CD4-positive, alpha-beta T cell (primary cell): ENCODE results near the gene RPN1. TPM values are rescaled to one million over a fixed set of nuclear protein-coding genes. Genes with fewer than 3 reads are reported as not detected.
A peak's percentile ranks its signal among the peaks of the same experiment; 100 is the strongest.

ENCODE experiments used
- ATAC-seq: fragments of 200-7000 bp; cut with Tn5 transposase; one replicate; pipeline ENCODE4 v1.10.0; 2022; ENCODE audit warnings: mild to moderate bottlenecking; ENCODE audit not compliant: poor library complexity
- CTCF ChIA-PET: fragments of 350-600 bp; sonication (Branson Sonifier 250); formaldehyde crosslinking; loops from one replicate; lab custom pipeline; 2021; ENCODE audit warnings: antibody characterized with exemption, inconsistent platforms; lab: Charles Lee
- POLR2A ChIA-PET: fragments of 350-600 bp; sonication (Branson Sonifier 250); formaldehyde crosslinking; loops from one replicate; lab custom pipeline; 2021; ENCODE audit warnings: antibody characterized with exemption, inconsistent platforms; lab: Charles Lee
- DNase-seq, 14 experiments: peaks; one replicate each; pipeline ENCODE4 v3.0.0-alpha.2; 2013 to 2020; ENCODE audit warnings: mixed read lengths in 2 of 14
- H3K27ac ChIP-seq, 2 donors: one replicate each; pipeline versions ENCODE4 v1.5.1 to v1.7.0; 2013; ENCODE audit warnings: low read length in 2 of 2, low read depth in 1 of 2, mild to moderate bottlenecking in 1 of 2
- H3K27me3 ChIP-seq, 2 experiments: 1 replicate in 1 of 2; 2 replicates in 1 of 2; pipeline versions ENCODE4 v1.6.1 to v1.7.0; 2013; ENCODE audit warnings: low read length in 2 of 2, control low read depth in 1 of 2, mild to moderate bottlenecking in 1 of 2, moderate library complexity in 1 of 2; ENCODE audit not compliant: insufficient read depth in 2 of 2, control insufficient read depth in 1 of 2
- H3K36me3 ChIP-seq: one replicate; pipeline ENCODE4 v1.6.1; 2013; ENCODE audit warnings: low read length, control low read depth; ENCODE audit not compliant: insufficient read depth
- H3K4me1 ChIP-seq: one replicate; pipeline ENCODE4 v1.6.1; 2013; ENCODE audit warnings: low read length, control low read depth; ENCODE audit not compliant: insufficient read depth
- H3K4me3 ChIP-seq: one replicate; pipeline ENCODE4 v1.5.1; 2013; ENCODE audit warnings: mild to moderate bottlenecking, low read length, moderate library complexity
- H3K9me3 ChIP-seq, 2 experiments: 1 replicate in 1 of 2; 2 replicates in 1 of 2; pipeline versions ENCODE4 v1.6.1 to v1.7.0; 2013; ENCODE audit warnings: low read length in 2 of 2, mild to moderate bottlenecking in 2 of 2, control low read depth in 1 of 2, moderate library complexity in 1 of 2; ENCODE audit not compliant: control insufficient read depth in 1 of 2, insufficient read depth in 1 of 2
- H3K27ac Mint-ChIP-seq: one replicate; pipeline ENCODE4 v1.8.0; 2020; ENCODE audit warnings: mixed read lengths
- H3K27me3 Mint-ChIP-seq: one replicate; pipeline ENCODE4 v1.8.0; 2021; ENCODE audit warnings: mixed read lengths
- H3K36me3 Mint-ChIP-seq: one replicate; pipeline ENCODE4 v1.8.0; 2021; ENCODE audit warnings: low read depth, mixed read lengths
- H3K4me1 Mint-ChIP-seq: one replicate; pipeline ENCODE4 v1.8.0; 2021; ENCODE audit warnings: low read depth, mixed read lengths
- H3K4me3 Mint-ChIP-seq: one replicate; pipeline ENCODE4 v1.8.0; 2020; ENCODE audit warnings: mild to moderate bottlenecking, mixed read lengths
- H3K9me3 Mint-ChIP-seq: one replicate; pipeline ENCODE4 v1.8.0; 2020; ENCODE audit warnings: mixed read lengths
- CTCF ChIP-seq: fragments of 200-600 bp; IDR thresholded peaks from one replicate; pipeline ENCODE4 v1.8.0; 2022; ENCODE audit warnings: antibody characterized with exemption, mild to moderate bottlenecking
- intact Hi-C, 2 experiments: fragments of 100-400 bp; cut with DNase I in 1 of 2; cut with micrococcal nuclease in 1 of 2; formaldehyde crosslinking; loops; one replicate each; pipeline versions ENCODE4 v1.15.1 to v1.9.0; 2023 to 2025; cut with DNase I, micrococcal nuclease
- polyA plus RNA-seq, 2 donors: library from polyadenylated mRNA; unstranded; fragments of 120-200 nt; gene quantifications; one replicate each; pipeline ENCODE4 v1.2.1, GENCODE V29; 2013
- total RNA-seq, 174 experiments: library from RNA in 2 of 174; stranded (reverse) in 2 of 174; gene quantifications; one replicate each; pipeline ENCODE4 v1.2.3 and lab custom pipeline; 2021 to 2026

The RPN1 gene
- total RNA-seq: 10 to 100 TPM; 67.7 to 72.6 TPM
- 103 TPM for polyA plus RNA-seq (2013, experiment 1 of 2)
- 84.6 TPM for polyA plus RNA-seq (2013, experiment 2 of 2)
- 99.3 to 407 (median 190) reads per million in 172 experiments for total RNA-seq (lab: John Stamatoyannopoulos, UW)

- H3K4me1 ChIP-seq: peaks cover 29% of the 10 kb centered on the region
- H3K36me3 ChIP-seq: peaks cover 5% of the 10 kb centered on the region
- Mint-ChIP-seq H3K9me3 (no peaks in the 10 kb centered on the region), H3K4me3 (peak within 1 kb of the TSS; percentile 95), H3K36me3 (peaks cover 27% of the 10 kb centered on the region), H3K27ac (peak within 1 kb of the TSS; percentile 90), H3K4me1 (peaks cover 45% of the 10 kb centered on the region), H3K27me3 (no peaks in the 10 kb centered on the region)
- peaks cover 0 to 4% of the 10 kb centered on the region in 2 experiments for H3K9me3 ChIP-seq
- intact Hi-C loops: loop anchor here (1.0 to 2.0 kb wide), 4 partner anchors 30 to 228 kb away; partner anchors contain the start of genes ACAD9 (in 1 of the 2) and RAB7A (in 1 of the 2)
- TF ChIP-seq CTCF: no peak
- peak within 1 kb of the TSS; percentile 89 to 93 for H3K27ac ChIP-seq
- peak; percentile 96 for ATAC-seq
- peak within 1 kb of the TSS; percentile 99 for H3K4me3 ChIP-seq
- POLR2A ChIA-PET: interaction anchor here (0.6 to 3.1 kb wide), 15 partner anchors 10 to 749 kb away, joined by 3 to 41 read pairs (median 6); partner anchors contain the start of gene ACAD9
- no peaks in the 10 kb centered on the region for H3K27me3 ChIP-seq
- peak; percentile 89 to 97 (median 94) for DNase-seq
- CTCF ChIA-PET: interaction anchor here (2.0 to 2.7 kb wide), 2 partner anchors 30 to 33 kb away, joined by 13 to 15 read pairs; no protein-coding TSS in a partner anchor
These were observed at the start of gene RPN1 for GRCh38 chr3:128650096-128651050. TSS of gene RPN1 (minus strand) at chr3:128650818. CDS start at chr3:128650800, 18 bp downstream.

GRCh38 chr3:128698211-128699047 is 47.8 kb upstream of the RPN1 start:
- no peak overlapping the region for H3K27ac Mint-ChIP-seq
- POLR2A ChIA-PET: interaction anchor here (0.7 to 2.7 kb wide), 4 partner anchors 17 to 106 kb away, joined by 3 to 15 read pairs (median 3); no protein-coding TSS in a partner anchor
- intact Hi-C loops: no loop called here

More at GRCh38 chr3:128698211-128699047, 47.8 kb upstream of the RPN1 start:
- H3K9me3 Mint-ChIP-seq: no peaks in the 10 kb centered on the region
- Histone ChIP-seq H3K4me3 (peak overlapping the region; percentile 66), H3K36me3 (no peaks in the 10 kb centered on the region), H3K9me3 (no peaks in the 10 kb centered on the region), H3K4me1 (peaks cover 9% of the 10 kb centered on the region), H3K27me3 (peaks cover 0 to 9% of the 10 kb centered on the region in 2 experiments), H3K27ac (no peak overlapping the region)
- no peaks in the 10 kb centered on the region for H3K36me3 Mint-ChIP-seq
- no peak for TF ChIP-seq CTCF
- no peaks in the 10 kb centered on the region for H3K27me3 Mint-ChIP-seq
- ATAC-seq: peak; percentile 74
- peaks cover 5% of the 10 kb centered on the region for H3K4me1 Mint-ChIP-seq
- CTCF ChIA-PET: interaction anchor here (1.0 kb wide), 1 partner anchor 18 kb away, joined by 4 read pairs; no protein-coding TSS in a partner anchor
- peak in 8 of 14 experiments; percentile 5 to 46 (median 26) for DNase-seq
- H3K4me3 Mint-ChIP-seq: peak overlapping the region; percentile 82
